T-helper 2 cell treated with Interferon-gamma antibody and Interleukin-4, amounts not matched to agents 5 μg/mL and 100 μg/mL, for 36 hours (primary cell): Measurements from ENCODE around the gene GPS1.
"Not testable (repeated sequence)": the region's sequence is repeated elsewhere in the genome, so short reads cannot be mapped to it uniquely, and the experiment has no call there.

ENCODE experiments used
- DNase-seq: peaks from one replicate; pipeline ENCODE4 v3.0.0; 2021; ENCODE audit warnings: low spot score
- H3K27ac Mint-ChIP-seq: one replicate; pipeline ENCODE4 v1.8.0; 2021; ENCODE audit warnings: mild to moderate bottlenecking, mixed read lengths
- H3K27me3 Mint-ChIP-seq: one replicate; pipeline ENCODE4 v1.8.0; 2021; ENCODE audit warnings: low read depth, mixed read lengths
- H3K36me3 Mint-ChIP-seq: one replicate; pipeline ENCODE4 v1.8.0; 2021; ENCODE audit warnings: low read depth, mixed read lengths
- H3K4me1 Mint-ChIP-seq: one replicate; pipeline ENCODE4 v1.8.0; 2021; ENCODE audit warnings: low read depth, mixed read lengths
- H3K4me3 Mint-ChIP-seq: one replicate; pipeline ENCODE4 v1.8.0; 2022; ENCODE audit warnings: mild to moderate bottlenecking, moderate library complexity, mixed read lengths
- H3K9me3 Mint-ChIP-seq: one replicate; pipeline ENCODE4 v1.8.0; 2021; ENCODE audit warnings: mixed read lengths

The GPS1 gene

GRCh38 chr17:82038796-82039409 is 12.8 kb upstream of the GPS1 start:
- not testable (repeated sequence) for H3K9me3 Mint-ChIP-seq, H3K27me3 Mint-ChIP-seq, H3K36me3 Mint-ChIP-seq, DNase-seq, H3K4me3 Mint-ChIP-seq
- Mint-ChIP-seq H3K27ac (peak overlapping the region; percentile 8), H3K4me1 (peaks cover 19% of the 10 kb centered on the region)

- DNase-seq, result no peak
- Mint-ChIP-seq H3K27ac (no peak overlapping the region), H3K4me3 (no peak overlapping the region), H3K9me3 (no peaks in the 10 kb centered on the region), H3K36me3 (peaks cover 6% of the 10 kb centered on the region), H3K4me1 (peaks cover 19% of the 10 kb centered on the region), H3K27me3 (no peaks in the 10 kb centered on the region)
Measured at GRCh38 chr17:82039695-82040299, 11.9 kb upstream of the GPS1 start.

GRCh38 chr17:82041144-82041814 is 10.4 kb upstream of the GPS1 start:
- H3K36me3 Mint-ChIP-seq, result no peaks in the 10 kb centered on the region
- H3K27ac Mint-ChIP-seq, result no peak overlapping the region
- peaks cover 12% of the 10 kb centered on the region for H3K4me1 Mint-ChIP-seq
- no peak for DNase-seq
- no peaks in the 10 kb centered on the region for H3K27me3 Mint-ChIP-seq
- H3K9me3 Mint-ChIP-seq, result no peaks in the 10 kb centered on the region
- H3K4me3 Mint-ChIP-seq, result no peak overlapping the region

- Mint-ChIP-seq H3K36me3 (no peaks in the 10 kb centered on the region), H3K27ac (no peak overlapping the region), H3K4me3 (no peak overlapping the region), H3K4me1 (peaks cover 12% of the 10 kb centered on the region), H3K27me3 (no peaks in the 10 kb centered on the region), H3K9me3 (no peaks in the 10 kb centered on the region)
- DNase-seq, result no peak
Measured at GRCh38 chr17:82042649-82043048, 9.0 kb upstream of the GPS1 start.

GRCh38 chr17:82043507-82043906 is 8.2 kb upstream of the GPS1 start:
- no peak for DNase-seq
- Mint-ChIP-seq H3K36me3 (no peaks in the 10 kb centered on the region), H3K4me1 (peaks cover 8% of the 10 kb centered on the region), H3K27ac (no peak overlapping the region), H3K27me3 (no peaks in the 10 kb centered on the region), H3K4me3 (no peak overlapping the region), H3K9me3 (no peaks in the 10 kb centered on the region)

GRCh38 chr17:82045936-82046484 is 5.7 kb upstream of the GPS1 start:
- Mint-ChIP-seq H3K4me1 (no peaks in the 10 kb centered on the region), H3K36me3 (no peaks in the 10 kb centered on the region), H3K9me3 (no peaks in the 10 kb centered on the region), H3K27me3 (no peaks in the 10 kb centered on the region), H3K4me3 (no peak overlapping the region), H3K27ac (no peak overlapping the region)
- no peak for DNase-seq

- Mint-ChIP-seq H3K27me3 (no peaks in the 10 kb centered on the region), H3K27ac (no peak overlapping the region), H3K9me3 (no peaks in the 10 kb centered on the region), H3K4me1 (no peaks in the 10 kb centered on the region), H3K4me3 (no peak overlapping the region), H3K36me3 (no peaks in the 10 kb centered on the region)
- DNase-seq, result no peak
Measured at GRCh38 chr17:82046903-82047302, 4.8 kb upstream of the GPS1 start.

GRCh38 chr17:82047379-82047778 is 4.3 kb upstream of the GPS1 start:
- Mint-ChIP-seq H3K9me3 (no peaks in the 10 kb centered on the region), H3K4me3 (no peak overlapping the region), H3K27ac (peak overlapping the region; percentile 71), H3K36me3 (no peaks in the 10 kb centered on the region), H3K27me3 (no peaks in the 10 kb centered on the region), H3K4me1 (no peaks in the 10 kb centered on the region)
- no peak for DNase-seq

- Mint-ChIP-seq H3K27me3 (no peaks in the 10 kb centered on the region), H3K9me3 (no peaks in the 10 kb centered on the region), H3K36me3 (peaks cover 2% of the 10 kb centered on the region), H3K27ac (peak overlapping the region; percentile 71), H3K4me3 (no peak overlapping the region), H3K4me1 (no peaks in the 10 kb centered on the region)
- no peak for DNase-seq
Measured at GRCh38 chr17:82047914-82048570, 3.7 kb upstream of the GPS1 start.

- Mint-ChIP-seq H3K27me3 (no peaks in the 10 kb centered on the region), H3K27ac (no peak overlapping the region), H3K4me1 (peaks cover 3% of the 10 kb centered on the region), H3K4me3 (no peak overlapping the region), H3K36me3 (peaks cover 2% of the 10 kb centered on the region), H3K9me3 (no peaks in the 10 kb centered on the region)
- DNase-seq, result no peak
Measured at GRCh38 chr17:82048571-82048971, 3.1 kb upstream of the GPS1 start.

GRCh38 chr17:82049106-82049505 is 2.6 kb upstream of the GPS1 start:
- no peaks in the 10 kb centered on the region for H3K9me3 Mint-ChIP-seq
- H3K36me3 Mint-ChIP-seq, result peaks cover 2% of the 10 kb centered on the region
- no peaks in the 10 kb centered on the region for H3K27me3 Mint-ChIP-seq
- no peak for DNase-seq
- peaks cover 3% of the 10 kb centered on the region for H3K4me1 Mint-ChIP-seq
- no peak overlapping the region for H3K27ac Mint-ChIP-seq
- H3K4me3 Mint-ChIP-seq, result no peak overlapping the region

- no peak overlapping the region for H3K27ac Mint-ChIP-seq
Measured at GRCh38 chr17:82049521-82049971, 2.2 kb upstream of the GPS1 start.

GRCh38 chr17:82050152-82050760 is 1.4 kb upstream of the GPS1 start:
- H3K27ac Mint-ChIP-seq, result peak overlapping the region; percentile 91
- no peaks in the 10 kb centered on the region for H3K27me3 Mint-ChIP-seq
- peak overlapping the region; percentile 89 for H3K4me3 Mint-ChIP-seq
- no peaks in the 10 kb centered on the region for H3K9me3 Mint-ChIP-seq
- no peak for DNase-seq
- peaks cover 3% of the 10 kb centered on the region for H3K4me1 Mint-ChIP-seq
- H3K36me3 Mint-ChIP-seq, result peaks cover 6% of the 10 kb centered on the region

More at GRCh38 chr17:82049521-82049971, 2.2 kb upstream of the GPS1 start:
- H3K27me3 Mint-ChIP-seq, result no peaks in the 10 kb centered on the region
- H3K4me1 Mint-ChIP-seq, result peaks cover 3% of the 10 kb centered on the region
- peaks cover 2% of the 10 kb centered on the region for H3K36me3 Mint-ChIP-seq
- H3K9me3 Mint-ChIP-seq, result no peaks in the 10 kb centered on the region
- H3K4me3 Mint-ChIP-seq, result no peak overlapping the region
- no peak for DNase-seq
